ENCODE results near the gene ZSWIM6.

DNA sequence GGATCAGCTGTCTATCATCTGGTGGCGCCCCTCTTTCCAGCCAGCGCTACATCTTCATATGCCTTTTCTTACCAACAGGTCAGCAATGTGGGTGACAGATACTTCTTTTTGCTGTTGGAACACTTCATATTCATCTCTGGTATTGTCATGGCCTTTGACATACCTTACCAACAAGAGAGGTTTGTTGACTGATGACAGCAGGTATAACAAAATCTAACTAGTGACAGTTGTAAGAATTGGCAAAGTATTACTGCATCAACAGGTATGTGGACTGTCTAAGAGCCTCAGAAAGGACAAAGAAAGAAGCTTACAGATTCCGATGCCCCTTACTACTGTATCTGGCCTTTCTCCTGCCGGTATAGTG is 29.9 kb upstream of the ZSWIM6 start:
- TF ChIP-seq, protein P1, sequence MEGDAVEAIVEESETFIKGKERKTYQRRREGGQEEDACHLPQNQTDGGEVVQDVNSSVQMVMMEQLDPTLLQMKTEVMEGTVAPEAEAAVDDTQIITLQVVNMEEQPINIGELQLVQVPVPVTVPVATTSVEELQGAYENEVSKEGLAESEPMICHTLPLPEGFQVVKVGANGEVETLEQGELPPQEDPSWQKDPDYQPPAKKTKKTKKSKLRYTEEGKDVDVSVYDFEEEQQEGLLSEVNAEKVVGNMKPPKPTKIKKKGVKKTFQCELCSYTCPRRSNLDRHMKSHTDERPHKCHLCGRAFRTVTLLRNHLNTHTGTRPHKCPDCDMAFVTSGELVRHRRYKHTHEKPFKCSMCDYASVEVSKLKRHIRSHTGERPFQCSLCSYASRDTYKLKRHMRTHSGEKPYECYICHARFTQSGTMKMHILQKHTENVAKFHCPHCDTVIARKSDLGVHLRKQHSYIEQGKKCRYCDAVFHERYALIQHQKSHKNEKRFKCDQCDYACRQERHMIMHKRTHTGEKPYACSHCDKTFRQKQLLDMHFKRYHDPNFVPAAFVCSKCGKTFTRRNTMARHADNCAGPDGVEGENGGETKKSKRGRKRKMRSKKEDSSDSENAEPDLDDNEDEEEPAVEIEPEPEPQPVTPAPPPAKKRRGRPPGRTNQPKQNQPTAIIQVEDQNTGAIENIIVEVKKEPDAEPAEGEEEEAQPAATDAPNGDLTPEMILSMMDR (conservative IDR thresholded peaks at IDR 0.05; ENCODE audit: low read length), result no peak
- TF ChIP-seq EZH2phosphoT487 (IDR thresholded peaks at IDR 0.05; ENCODE audit: borderline replicate concordance, low read depth, low read length), result no peak
